ENCODE data around the gene PCNT.
"Not testable (repeated sequence)": the region's sequence is repeated elsewhere in the genome, so short reads cannot be mapped to it uniquely, and the experiment has no call there.

PCNT gene

DNA sequence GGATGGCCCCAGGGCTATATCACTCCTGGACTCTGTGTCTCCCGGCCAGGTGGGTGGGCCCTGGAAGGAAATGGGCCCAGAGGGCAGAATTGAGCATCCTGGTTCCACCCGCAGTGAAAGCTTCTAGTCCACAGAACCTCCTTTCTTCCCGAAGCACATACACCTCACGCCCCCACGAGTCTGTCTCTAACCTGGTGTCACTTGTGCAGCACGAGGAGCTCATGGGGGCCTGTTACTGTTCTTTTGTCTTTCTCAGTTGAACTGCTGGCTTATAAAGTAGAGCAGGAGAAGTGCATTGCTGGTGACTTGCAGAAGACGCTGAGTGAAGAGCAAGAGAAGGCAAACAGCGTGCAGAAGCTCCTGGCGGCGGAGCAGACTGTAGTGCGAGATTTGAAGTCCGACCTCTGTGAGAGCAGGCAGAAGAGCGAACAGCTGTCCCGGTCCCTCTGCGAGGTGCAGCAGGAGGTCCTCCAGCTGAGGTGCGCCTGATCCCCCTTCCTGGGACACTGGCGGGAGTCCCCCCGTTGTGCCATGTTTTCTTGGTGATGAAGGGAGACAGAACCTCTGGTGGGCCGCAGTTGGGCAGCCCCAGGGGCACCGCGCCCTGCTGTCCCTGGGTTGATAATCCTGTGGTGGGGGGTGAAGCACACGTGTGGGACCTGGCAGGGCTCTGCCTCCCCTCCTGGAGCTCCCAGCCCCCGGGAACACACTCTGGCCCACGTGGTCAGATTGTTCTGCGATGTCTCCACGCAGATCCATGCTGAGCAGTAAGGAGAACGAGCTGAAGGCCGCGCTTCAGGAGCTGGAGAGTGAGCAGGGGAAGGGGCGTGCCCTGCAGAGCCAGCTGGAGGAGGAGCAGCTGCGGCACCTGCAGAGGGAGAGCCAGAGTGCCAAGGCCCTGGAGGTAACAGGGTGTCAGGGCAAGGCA lies 106.1 kb downstream of the PCNT start:
- DNase-seq: no peak

DNA sequence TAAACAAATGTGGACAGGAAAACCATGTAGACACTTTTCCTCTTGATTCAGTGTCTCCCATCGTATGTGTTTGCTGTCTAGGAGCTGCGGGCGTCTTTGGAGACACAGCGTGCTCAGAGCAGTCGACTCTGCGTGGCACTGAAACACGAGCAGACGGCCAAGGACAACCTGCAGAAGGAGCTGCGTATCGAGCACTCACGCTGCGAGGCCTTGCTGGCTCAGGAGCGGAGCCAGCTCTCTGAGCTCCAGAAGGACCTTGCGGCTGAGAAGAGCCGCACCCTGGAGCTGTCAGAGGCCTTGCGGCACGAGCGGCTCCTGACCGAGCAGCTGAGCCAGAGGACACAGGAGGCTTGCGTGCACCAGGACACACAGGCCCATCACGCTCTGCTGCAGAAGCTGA lies 107.5 kb downstream of the PCNT start:
- DNase-seq: no peak

GRCh38 chr21:46431884-46432488 lies 108.0 kb downstream of the PCNT start:
- DNase-seq: no peak

- DNase-seq: not testable (repeated sequence)
These were observed 109.2 kb downstream of the PCNT start for GRCh38 chr21:46433116-46433515.

GRCh38 chr21:46434322-46434958 lies 110.5 kb downstream of the PCNT start:
- no peak for DNase-seq

GRCh38 chr21:46435786-46436227 lies 111.9 kb downstream of the PCNT start:
- no peak for DNase-seq

GRCh38 chr21:46436621-46437020 lies 112.7 kb downstream of the PCNT start:
- no peak for DNase-seq

DNA sequence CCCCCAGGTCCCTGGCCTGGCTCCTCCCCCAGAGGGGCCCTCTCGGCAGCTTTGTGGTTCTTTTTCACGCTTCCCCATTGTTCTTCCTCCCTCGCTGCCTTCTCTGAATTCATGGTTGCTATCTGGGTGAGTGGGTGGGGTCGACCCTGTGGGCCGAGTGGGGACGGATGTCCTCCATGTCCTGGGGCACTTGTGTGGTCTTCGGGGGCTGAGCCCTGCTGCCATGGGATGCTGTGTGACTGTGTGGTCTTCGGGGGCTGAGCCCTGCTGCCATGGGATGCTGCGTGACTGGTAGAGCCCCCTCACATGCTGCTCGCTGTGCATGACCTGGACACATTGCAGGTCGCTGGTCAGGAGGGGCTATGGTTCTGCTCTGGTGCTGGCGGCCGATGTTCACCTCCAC lies 113.1 kb downstream of the PCNT start:
- no peak for DNase-seq

DNA sequence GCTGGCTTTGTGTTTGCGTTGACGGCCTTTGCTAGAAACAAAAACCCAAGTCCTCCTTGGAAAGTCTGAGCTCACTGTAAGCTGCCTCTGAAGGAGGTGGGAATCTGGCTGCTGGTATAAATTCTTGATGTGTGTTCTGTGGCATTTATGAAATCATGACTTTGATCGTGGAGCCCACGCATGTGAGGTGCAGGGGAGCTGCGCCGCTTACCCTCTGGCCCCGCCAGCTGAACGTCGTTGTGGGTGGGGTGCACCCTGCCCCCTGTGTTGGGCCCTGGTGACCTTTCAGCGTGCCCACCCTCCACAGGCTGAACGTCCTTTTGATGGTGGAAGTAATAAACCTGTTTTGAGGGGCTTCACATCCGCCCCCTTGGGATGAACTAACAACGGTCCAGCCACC lies 113.6 kb downstream of the PCNT start:
- no peak for DNase-seq

- DNase-seq: no peak
These were observed 114.3 kb downstream of the PCNT start for GRCh38 chr21:46438241-46438640.

GRCh38 chr21:46439906-46440305 lies 116.0 kb downstream of the PCNT start:
- DNase-seq: no peak

GRCh38 chr21:46441331-46441730 lies 117.4 kb downstream of the PCNT start:
- no peak for DNase-seq

- no peak for DNase-seq
These were observed 118.1 kb downstream of the PCNT start for GRCh38 chr21:46441961-46442498.

DNA sequence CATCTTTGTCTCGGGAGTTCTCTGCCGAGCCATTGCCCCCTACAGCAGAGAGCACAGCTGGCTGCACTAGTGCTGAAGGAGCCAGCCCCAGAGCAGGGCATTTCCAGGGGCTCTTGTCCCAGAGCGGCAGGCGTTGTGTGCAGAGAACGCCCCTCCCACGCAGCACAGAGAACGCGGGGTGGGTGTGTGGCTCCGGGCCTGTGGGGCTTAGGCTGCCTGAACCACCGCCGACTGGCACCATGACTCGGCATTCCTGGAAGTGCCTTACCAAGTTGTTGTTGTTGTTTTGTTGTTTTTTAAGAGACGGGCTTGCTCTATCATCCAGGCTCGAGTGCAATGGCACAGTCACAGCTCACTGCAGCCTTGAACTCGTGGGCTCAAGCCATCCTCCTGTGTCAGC lies 119.0 kb downstream of the PCNT start:
- DNase-seq: no peak

DNA sequence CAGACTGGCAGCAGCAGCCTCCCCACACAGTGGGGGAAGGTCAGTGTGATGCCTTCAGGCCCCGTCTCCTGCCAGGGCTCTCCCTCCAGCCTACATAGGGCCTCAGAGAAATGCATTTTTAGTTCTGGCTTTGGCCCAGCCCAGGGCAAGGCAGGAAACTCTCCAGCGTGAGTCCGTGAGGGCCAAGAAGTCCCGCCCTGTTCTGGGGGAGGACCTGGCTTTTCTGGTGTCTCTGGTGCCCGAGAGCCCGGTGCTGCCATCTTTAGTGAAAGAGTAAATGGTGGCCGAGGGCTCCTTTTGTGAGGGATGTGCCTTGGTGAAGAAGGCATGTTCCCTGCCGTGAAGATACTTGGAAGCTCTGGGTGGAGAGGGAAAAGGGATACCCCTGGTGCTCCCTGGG lies 120.0 kb downstream of the PCNT start:
- DNase-seq: no peak

- DNase-seq: no peak
These were observed 124.2 kb downstream of the PCNT start for GRCh38 chr21:46448108-46448507.

DNA sequence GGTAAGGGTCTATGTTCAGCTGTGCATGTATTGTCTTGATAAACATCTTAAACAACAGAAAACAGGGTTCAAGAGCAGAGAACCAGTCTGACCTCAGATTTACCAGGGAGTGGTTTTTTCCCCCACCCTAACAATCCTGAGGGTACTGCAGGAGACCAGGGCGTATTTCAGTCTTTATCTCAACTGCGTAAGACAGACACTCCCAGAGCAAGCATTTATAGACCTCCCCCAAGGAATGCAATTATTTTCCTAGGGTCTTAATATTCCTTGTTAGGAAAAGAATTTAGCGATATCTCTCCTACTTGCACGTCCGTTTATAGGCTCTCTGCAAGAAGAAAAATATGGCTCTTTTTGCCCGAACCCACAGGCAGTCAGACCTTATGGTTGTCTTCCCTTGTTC lies 124.9 kb downstream of the PCNT start:
- DNase-seq: not testable (repeated sequence)

GRCh38 chr21:46452710-46453109 lies 128.8 kb downstream of the PCNT start:
- no peak for DNase-seq

- no peak for DNase-seq
These were observed 130.2 kb downstream of the PCNT start for GRCh38 chr21:46454142-46454541.

GRCh38 chr21:46454634-46455390 lies 130.9 kb downstream of the PCNT start:
- peak; percentile 29 for DNase-seq

DNA sequence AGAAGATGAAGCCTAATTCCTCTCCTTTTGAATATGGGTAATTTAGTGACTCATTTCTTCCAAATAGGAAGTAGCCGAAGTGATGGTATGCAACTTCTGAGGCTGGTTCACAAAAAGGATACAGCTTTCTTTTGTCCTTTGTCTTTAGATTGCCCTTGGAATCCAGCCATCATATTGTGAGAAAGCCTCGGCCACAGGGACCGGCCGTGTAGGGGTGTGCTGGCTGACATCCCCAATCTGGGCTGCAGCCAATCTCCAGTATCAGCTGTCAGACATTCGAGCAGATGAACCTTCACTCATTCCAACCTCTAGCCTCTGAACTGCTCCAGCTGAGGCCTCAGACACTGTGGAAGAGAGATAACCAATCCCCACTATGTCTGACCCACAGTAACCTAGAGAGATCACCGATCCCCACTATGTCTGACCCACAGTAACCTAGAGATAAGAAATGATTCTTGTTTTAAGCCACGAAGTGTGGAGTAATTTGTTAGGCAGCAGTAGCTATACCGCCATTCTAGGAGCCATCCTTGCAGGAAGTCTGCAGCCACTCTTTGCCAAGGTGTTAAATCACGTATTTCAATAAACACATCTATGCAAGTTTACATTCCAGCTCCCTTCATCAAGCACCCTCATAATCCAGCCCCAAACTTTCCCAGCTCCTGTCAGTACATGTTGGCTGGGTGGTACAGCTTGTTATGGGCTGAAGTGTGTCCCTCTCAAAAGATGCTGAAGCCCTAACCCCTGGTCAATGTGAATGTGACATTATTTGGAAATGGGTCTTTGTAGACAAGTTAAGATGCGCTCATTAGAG lies 131.8 kb downstream of the PCNT start:
- no peak for DNase-seq

GRCh38 chr21:46456750-46457149 lies 132.8 kb downstream of the PCNT start:
- no peak for DNase-seq

All from DMS79 (cell line).